B cell (primary cell): ENCODE measurements around the gene RNF135.

Experiments used
- CTCF ChIP-seq: fragments of 200-600 bp; IDR thresholded peaks from one replicate; pipeline ENCODE4 v1.8.0; 2022; ENCODE audit warnings: antibody characterized with exemption, mild to moderate bottlenecking
- EZH2 ChIP-seq: IDR thresholded peaks from 2 replicates; pipeline ENCODE4 v1.6.1; 2012; ENCODE audit warnings: borderline replicate concordance, low read depth, mild to moderate bottlenecking, moderate library complexity, low read length; ENCODE audit not compliant: insufficient read depth, poor library complexity, severe bottlenecking

- TF ChIP-seq CTCF = no peak
- TF ChIP-seq EZH2 = no peak
Measured at GRCh38 chr17:30992551-30992950, 21.7 kb downstream of the RNF135 start.
